NCI-H2171 treated with DMSO at 0.1 percent for 48 hours (cell line): ENCODE measurements around the gene ATXN1L.
A peak's percentile ranks its signal among the peaks of the same experiment; 100 is the strongest.
"Not testable (repeated sequence)": the region's sequence is repeated elsewhere in the genome, so short reads cannot be mapped to it uniquely, and the experiment has no call there.

ENCODE experiments used
- DNase-seq: peaks from one replicate; lab custom pipeline; 2025; lab: John Stamatoyannopoulos, UW

The ATXN1L gene, protein sequence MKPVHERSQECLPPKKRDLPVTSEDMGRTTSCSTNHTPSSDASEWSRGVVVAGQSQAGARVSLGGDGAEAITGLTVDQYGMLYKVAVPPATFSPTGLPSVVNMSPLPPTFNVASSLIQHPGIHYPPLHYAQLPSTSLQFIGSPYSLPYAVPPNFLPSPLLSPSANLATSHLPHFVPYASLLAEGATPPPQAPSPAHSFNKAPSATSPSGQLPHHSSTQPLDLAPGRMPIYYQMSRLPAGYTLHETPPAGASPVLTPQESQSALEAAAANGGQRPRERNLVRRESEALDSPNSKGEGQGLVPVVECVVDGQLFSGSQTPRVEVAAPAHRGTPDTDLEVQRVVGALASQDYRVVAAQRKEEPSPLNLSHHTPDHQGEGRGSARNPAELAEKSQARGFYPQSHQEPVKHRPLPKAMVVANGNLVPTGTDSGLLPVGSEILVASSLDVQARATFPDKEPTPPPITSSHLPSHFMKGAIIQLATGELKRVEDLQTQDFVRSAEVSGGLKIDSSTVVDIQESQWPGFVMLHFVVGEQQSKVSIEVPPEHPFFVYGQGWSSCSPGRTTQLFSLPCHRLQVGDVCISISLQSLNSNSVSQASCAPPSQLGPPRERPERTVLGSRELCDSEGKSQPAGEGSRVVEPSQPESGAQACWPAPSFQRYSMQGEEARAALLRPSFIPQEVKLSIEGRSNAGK

DNA sequence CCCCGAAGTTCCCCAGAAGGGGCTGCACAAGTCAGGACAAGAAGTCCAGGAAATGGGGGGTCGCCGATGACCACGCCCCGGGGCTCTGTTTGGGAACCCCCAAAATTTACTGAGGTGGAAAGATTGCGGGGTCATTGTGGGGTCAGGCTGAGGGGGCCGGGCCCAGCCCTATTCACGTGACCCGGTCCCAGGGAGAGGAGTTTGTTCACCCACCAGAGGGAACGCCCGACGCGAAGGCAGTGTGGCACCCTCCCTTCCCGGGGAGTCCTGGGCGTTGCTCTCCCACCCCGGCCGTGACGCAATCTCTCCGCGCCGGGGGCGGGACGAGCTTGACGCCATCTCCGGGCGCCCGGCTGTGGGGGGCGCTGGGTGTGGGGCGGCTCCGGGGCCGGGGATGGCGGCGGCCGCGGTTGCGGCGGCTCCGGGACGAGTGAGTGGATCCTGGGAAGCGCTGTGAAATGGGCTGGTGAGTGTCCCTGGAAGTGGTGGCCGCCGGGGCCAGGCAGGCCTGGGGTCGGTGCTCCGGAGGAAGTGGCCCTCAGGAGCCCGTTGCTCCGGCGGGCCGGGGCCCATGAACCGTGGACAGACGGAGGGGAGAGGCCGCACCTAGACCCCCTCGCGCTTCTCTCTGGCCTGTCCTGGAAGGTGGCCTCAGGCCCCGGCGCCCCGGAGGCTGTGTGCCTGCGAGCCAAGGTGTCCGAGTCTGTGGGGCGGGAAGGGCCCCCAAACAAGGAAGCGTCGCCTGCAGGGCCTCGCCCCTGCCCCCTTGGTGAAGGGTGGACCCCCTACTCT, at the start of gene ATXN1L:
Gene ATXN1L (plus strand): TSS at position 338 of the 792 bp plus-strand sequence. CDS start 3,765 bp downstream, outside the sequence.
- peak; percentile 89 for DNase-seq

DNA sequence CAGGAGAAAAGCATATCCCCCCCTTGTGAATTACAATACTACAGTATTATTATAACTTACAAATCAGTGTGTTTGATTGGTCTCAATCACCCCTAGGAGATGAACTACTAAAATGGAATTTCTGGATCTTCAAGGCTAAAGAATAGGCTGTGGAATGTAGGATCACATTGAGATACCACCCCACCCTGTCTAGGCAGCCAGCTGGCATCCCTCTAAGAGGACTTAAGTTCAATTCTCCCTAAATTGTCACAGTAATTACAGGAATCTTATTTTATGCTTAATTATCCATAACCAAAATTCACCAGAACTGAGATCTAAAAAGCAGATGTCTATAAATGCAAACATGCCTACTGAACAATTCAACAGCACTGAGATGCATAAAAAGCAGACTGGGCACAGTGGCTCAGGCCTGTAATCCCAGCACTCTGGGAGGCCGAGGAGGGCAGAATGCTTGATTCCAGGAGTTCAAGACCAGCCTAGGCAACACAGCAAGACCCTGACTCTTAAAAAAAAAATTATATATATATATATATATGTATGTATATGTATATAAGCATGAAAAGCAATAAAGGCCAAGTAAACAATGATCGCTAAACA, 49.2 kb upstream of the ATXN1L start:
- no peak for DNase-seq

DNA sequence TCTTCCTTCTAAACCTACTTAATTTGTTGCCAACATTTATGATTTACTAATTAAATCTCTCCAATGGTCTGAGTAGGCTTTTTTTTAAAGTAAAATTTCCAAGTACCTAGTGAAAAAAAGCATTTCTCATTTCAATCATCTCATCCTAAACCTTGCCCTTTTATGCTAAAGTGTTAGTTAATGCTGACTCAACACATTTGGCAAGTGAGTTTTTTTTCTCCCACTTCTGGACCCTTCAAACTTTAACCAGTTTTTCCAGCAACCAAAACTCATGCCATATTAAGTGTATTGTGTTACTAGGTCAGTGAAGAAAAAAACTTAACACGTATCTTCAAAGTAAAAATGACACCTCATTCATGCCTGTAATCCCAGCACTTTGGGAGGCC, 42.5 kb upstream of the ATXN1L start:
- no peak for DNase-seq

DNA sequence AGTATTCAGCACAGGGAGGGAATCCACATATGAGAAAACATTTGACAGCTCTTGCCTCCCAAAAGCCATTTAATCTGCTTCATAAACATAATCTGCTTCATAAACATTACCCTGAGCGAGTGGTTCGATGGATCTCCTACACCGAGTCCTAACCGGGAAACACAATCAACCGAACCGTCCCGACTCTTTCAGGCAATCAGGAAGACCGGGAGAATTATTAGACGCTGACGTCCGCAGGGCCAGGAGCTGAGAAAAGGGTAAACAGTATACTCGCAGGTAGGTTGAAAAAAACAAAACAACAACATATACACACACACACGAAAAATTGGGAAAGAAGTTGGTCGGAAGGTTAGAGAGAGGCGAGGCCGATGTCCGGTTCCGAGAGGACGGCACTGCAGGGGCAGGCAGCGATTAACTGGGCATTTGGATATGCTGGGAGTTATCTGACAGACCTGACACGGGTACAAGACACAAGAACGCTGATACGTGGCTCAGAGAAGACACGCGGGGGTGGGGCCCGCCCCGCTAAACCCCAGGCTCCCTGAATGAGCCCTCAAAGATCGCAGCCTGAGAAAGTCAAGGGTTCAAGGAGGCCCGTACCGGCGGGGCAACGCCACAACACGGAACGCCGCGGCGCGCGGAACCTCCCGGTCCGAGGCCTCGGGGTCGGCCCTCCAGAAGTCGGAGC, 37.7 kb upstream of the ATXN1L start:
- no peak for DNase-seq

DNA sequence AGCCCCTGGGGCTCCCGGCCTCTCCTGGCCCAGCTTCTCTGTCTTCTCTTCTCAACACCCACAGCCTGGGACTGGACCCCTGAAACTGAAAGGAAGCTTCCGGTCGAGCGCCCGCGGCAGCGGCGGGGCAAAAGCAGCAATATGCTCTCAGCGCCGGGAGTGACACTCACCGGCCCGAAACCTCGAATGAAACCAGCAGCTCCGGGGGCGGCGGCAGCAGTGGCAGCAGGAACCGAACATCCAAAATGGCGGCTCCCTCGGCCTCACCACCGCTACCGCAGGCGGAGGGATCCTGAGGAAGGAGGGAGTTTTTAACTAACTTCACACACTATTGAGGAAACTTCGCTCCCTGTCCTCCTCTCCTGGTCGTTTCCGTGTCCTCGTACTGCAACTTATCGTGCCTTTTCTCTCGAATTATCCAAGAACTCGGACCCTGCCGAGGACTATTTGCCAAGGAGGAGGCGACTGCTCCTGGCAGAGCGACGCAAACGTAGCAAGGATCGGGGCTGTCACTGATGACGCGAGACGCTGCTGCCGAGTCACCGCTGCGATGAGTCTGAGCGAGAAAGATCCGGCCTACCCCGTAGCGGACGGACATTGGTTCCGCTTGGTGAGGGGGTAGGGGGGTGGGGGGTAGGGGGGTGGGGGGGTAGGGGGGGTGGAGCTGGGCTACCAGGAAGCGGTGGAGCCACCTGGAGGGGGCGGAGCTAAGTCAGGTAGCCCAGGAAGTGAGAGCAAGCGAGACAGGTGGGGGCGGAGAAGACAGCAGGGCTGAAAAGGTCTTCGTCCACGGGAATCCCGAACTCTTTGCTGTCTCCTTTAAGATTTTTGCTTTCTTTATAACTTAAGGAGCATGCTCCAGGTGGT, 37.0 kb upstream of the ATXN1L start, which contains the start of gene AP1G1:
Gene AP1G1 (minus strand): TSS at position 242 of the 867 bp plus-strand sequence. CDS start 19,355 bp downstream, outside the sequence.
- peak; percentile 96 for DNase-seq

DNA sequence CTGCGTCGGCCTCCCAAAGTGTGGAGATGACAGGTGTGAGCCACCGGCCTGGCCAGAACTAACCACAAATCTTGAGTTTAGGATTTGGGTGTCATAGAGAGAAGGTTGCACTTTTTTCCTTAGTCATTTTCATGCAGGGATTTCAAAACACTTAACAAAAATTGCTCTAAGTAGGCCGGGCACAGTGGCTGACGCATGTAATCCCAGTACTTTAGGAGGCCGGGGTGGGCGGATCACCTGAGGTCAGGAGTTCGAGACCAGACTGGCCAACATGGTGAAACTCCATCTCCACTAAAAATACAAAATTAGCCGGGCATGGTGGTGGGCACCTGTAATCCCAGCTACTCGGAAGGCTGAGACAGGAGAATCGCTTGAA, 35.6 kb upstream of the ATXN1L start:
- DNase-seq = not testable (repeated sequence)

DNA sequence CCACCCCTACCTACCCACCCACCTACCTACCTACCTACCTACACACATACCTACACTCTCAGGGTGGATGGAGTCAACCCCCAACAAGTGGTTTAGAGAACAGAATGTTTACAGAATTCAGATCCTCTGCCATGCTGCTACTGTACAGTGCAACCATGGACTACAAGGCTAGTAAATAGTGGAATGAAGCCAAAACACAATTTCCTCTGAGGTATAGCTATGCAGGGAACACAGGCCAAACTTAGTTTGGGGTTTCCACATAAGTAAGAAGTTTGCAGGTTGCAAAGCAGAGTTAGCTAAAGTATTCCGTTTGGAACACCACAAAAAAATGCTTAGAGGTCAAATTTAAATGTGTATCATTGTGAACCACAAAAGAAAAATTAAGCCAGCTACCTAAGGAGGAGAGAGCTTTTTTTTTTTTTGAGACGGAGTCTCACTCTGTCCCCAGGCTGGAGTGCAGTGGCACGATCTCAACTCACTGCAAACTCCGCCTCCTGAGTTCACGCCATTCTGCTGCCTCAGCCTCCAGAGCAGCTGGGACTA, 34.4 kb upstream of the ATXN1L start:
- DNase-seq = no peak

DNA sequence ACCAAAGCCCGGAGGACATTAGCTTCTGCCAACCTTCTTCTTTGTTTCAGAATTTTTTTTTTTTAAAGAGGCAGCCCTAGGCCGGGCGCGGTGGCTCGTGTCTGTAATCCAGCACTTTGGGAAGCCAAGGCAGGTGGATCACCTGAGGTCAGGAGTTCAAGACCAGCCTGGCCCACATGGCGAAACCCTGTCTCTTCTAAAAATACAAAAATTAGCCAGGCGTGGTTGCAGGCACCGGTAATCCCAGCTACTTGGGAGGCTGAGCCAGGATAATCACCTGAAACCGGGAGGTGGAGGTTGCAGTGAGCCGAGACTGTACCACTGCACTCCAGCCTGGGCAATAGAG, 28.6 kb upstream of the ATXN1L start:
- not testable (repeated sequence) for DNase-seq

DNA sequence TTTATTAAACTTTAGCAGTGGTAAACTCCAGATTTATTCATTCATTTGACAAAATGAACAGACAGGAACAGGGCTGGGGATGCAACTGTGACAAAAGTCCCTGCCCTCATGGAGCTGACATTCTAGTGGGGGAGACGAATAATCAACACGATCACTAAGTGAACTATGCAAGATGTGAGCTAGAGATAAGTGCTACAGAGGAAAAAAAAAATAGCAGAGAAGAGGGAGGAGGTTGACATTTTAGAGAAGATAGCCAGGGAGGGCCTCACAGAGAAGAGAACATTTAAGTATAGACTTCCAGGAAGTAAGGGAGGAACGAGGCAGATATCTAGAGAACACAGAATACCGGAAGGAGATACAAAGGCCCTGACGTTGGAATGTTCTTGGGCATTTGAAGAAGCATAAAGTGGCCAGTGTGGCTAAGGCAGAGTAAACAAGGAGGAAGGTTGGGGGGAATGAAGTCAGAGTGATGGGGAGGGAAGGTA, 19.2 kb upstream of the ATXN1L start:
- DNase-seq = no peak

DNA sequence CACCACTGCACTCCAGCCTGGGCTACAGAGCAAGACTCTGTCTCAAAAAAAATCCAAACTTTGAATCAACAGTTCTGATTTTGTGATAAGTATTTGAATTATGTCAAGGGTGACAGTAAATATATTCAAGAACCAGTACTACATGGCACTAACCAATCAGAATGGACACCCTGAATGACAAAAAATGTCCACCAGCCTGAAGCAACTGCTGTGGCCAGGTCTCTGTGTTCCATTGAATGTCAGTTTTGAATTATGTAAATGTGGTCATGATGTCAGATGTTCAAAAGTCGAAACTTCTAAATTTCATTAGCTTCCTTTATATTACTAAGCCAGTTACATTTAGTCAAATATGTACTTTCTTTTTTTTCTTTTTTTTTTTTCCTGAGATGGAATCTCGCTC, 15.4 kb upstream of the ATXN1L start:
- DNase-seq = no peak

DNA sequence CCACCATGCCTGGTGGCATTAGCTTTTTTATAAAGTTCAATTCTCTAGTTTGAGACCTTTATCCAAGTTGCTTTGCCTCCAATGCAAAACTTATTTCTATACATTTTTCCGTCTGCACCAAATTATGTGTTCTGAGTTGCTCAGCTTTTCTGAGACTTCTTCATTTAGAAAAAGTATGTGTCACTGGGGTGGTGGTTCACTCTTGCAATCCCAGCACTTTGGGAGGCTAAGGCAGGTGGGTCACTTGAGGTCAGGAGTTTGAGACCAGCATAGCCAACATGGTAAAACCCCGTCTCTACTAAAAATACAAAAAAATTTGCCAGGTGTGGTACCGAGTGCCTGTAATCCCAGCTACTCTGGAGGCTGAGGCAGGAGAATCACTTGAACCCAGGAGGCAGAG, 14.1 kb upstream of the ATXN1L start:
- DNase-seq = not testable (repeated sequence)

DNA sequence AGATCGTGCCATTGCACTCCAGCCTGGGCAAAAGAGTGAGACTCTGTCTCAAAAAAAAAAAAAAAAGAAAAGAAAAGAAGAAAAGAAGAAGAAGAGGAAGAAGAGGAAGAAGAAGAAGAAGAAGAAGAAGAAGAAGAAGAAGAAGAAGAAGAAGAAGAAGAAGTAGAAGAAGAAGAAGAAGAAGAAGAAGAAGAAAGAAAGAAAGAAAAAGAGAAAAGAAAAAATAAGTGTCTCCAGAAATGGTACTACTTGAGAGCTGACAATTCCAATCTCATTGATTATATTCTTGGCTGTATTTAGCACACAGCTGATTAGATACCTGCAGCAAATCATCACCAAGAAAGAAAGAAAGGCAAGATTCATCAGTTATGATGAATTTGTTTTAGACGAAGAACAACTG, 13.7 kb upstream of the ATXN1L start:
- not testable (repeated sequence) for DNase-seq

DNA sequence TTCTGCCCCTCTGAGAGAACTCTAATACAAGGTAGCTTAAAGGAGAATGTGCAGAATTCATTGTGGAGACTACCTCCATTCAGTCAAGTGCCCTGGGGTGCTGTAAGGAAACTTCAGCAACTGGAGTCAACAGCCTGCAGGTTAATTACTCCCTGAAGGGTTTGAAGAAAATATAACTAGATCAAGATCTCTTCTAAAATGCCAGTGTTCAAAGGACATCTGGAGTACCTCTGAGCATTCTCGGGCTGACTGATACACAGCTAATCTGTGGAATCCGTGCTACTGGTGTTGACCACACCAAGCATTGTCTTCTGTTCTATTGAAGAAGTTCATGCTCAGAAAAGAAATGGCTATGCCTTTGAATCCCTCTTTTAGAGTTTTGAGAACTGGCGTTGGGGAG, 11.5 kb upstream of the ATXN1L start:
- no peak for DNase-seq

DNA sequence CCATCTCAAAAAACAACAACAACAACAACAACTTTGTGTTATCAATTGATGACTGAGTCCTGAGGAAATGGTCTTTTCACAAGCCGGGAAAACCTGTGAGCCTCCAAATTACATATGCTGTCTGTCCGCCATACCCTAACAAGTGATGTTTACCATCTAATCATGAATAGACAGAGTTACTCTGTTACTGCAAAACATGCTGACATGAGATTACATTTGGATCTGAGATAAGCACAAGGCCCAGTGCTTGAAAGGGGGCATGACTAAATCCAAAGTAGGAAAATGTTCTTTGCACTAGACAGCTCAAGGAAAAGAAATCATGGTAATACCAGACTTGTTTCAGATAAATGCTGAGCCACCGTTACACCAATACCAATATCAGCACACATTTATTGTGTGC, 8.6 kb upstream of the ATXN1L start:
- DNase-seq = no peak

DNA sequence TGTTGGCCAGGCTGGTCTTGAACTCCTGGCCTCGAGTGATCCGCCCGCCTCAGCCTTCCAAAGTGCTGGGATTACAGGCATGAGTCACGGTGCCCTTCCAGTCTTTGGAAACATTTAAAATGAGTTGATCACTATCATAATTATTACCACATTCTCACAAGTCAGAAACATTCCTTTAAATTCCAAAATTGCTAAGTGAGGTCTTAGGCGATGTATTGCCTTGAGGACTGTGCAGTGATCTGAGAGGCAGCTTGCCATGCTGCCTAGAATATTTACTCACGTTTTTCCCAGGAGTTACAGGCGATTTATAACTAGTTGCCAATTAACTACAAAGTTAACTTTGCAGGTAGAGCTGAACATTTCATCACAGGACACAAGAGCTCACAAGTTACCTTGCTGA, 5.7 kb upstream of the ATXN1L start:
- DNase-seq = no peak

DNA sequence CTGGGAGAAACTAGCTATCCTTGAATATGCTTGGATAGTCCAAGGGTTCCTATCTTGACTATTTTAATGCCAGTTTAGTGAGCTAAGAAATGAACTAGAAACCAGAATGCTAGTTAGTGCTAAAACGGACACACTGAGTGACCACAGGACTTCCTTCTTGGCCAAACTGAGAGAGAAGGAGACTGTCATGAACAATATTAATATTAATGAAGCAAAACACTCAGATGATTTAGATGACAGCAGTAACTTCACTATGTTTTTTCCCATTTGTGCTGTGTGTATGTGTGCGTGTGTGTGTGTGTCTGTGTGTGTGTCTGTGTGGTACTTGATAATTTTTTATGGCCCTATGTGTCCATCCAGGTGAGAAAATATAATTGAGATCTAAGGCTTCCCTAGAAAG, 2.2 kb upstream of the ATXN1L start:
- DNase-seq = no peak

DNA sequence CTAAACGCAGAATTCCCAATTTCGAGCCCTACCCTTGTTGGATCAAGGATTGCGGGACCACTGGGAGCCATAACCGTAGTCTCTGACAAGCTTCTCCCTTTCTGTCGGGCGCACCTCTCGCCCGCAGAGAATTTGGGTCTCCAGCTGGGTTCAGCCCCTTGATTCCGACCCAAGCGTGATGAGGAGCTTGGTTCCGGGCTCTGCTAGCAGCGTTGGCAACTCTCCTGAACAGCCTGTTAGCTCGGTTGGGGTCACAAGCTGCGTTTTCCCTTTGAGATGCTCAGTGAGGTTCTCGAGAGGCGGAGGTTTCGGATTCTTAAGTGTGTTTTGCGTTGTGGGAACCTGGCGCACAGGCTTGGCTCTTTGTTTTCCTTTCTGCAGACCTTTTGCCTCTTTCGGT, 655 bp downstream of the ATXN1L start:
- no peak for DNase-seq

DNA sequence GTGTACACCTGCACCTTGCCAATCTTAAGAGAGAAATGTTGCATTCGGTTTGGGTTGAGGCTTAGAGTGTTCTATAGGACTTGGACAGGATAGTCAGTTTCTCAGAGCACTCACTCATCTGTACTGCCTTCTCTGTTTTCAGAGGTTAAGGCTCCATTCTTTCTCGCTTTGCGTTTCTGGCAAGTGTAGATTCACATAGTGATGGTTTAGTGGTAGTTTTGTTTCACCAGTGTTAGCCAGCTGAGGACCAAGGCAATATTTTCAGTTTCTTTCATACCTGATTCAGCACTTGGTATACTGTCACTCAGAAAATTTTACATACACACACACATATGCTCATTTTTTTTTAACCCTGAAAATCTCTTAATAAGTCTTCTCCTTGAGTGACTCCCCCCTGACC, 1.3 kb downstream of the ATXN1L start:
- no peak for DNase-seq

DNA sequence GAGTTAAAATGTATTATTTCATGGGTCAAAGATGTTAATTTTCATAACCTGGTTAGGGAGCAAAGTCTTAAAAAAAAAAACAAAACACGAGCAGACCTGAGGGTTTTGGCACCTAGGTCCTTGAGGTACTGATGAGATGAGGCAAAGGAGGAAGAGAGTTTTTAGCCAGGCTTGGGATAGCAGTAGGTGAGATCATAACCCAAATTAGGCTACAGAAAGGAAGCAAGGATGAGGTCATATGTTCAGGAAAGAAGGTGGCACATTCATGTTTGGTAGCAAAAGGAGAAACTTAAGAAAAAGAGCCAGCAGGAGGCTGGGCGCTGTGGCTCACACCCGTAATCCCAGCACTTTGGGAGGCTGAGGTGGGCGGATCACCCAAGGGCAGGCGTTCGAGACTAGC, 2.8 kb downstream of the ATXN1L start:
- DNase-seq = no peak

DNA sequence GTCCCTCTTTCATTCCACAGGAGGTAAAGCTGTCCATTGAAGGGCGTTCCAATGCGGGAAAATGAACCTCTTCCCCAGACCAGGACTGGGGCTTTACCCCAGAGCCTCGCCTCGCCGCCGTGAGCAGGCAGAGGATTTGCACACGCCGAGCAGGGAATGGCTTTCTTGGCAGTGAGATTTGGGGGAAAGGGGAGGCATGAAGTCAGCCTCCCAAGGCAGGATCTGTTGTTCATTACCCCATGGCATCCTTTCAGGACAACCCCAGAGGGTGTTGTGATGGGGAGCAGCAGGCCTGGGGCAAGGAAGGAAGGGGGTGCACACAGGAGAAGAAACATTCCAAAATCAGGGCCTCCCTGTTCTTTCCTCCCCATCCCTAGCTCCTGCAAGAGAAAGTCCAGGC, 6.0 kb downstream of the ATXN1L start:
- DNase-seq = no peak
